ENCODE data around the gene GBF1.

Gene GBF1

GRCh38 chr10:102309916-102310315 is 64.6 kb downstream of the GBF1 start:
- DNase-seq = no peak

DNA sequence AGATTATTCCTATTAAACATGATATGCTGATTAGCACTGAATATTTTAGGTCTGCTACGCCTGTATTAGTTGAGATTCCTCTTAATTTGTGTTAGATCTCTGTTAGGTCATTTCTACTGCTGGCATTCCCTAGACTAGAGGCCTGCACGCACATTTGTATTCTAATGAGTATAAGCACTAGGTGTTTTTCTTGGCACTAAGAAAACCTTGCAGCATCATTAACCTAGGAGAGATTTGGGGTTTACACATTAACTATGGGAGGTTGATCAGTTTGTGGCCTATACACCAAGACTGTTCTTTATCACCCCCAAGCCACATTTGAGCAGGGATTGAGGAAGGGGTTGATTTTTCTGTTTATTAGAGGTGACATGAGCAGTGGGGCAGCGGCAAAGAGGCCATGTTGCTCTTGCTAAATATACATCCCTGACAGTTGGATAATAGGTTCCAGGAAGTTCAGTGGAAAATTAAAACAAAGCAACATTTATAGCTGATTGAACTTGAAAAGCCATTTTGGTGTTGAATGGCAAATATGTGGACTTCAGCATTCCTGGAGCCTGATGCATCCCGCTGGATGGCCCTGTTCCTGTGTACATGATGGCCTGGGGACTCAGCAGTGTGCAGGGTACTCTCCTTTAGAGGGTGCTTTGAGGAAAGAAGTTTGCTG is 65.2 kb downstream of the GBF1 start:
- no peak for DNase-seq

DNA sequence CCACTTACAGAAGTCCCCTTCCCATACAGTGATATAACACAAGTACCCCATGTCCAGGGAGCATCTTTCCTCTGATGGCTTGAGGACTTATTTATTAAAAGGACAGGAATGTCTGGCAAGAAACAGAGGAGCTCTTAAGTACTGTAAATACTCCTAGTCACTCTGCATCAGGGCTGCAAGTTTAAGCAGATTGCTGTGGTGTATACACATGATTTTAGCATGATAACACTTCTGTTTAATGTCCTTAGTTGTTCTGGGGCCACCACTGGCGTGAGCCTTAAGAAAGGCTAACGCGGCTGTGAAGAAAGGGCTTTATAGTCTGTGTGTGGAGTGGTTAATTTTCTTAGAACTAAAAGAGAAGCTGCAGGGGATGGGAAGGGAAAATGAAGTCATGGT is 65.7 kb downstream of the GBF1 start:
- DNase-seq = no peak

- DNase-seq = no peak
These were observed 67.4 kb downstream of the GBF1 start for GRCh38 chr10:102312683-102313082.

- DNase-seq = no peak
These were observed 68.0 kb downstream of the GBF1 start for GRCh38 chr10:102313221-102313896.

DNA sequence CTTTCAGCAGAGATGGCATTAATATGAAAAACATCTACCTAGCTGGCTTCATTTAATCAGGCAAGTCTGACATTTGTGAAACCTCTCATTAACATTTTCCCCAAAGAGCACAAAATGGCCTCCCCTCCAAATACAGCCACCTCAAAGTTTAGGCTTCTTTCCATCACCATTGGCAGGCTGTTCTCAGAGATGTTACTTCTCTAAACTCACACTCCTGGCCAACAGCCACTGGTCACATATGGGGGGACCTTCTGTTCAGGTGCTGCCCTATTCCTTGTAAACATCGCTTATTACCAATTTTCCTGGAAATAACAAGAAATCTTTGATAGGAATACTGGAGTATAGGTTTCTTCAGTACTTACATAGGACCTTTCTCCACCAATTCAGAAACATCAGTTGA is 69.5 kb downstream of the GBF1 start:
- no peak for DNase-seq

- no peak for DNase-seq
These were observed 71.1 kb downstream of the GBF1 start for GRCh38 chr10:102316421-102316820.

DNA sequence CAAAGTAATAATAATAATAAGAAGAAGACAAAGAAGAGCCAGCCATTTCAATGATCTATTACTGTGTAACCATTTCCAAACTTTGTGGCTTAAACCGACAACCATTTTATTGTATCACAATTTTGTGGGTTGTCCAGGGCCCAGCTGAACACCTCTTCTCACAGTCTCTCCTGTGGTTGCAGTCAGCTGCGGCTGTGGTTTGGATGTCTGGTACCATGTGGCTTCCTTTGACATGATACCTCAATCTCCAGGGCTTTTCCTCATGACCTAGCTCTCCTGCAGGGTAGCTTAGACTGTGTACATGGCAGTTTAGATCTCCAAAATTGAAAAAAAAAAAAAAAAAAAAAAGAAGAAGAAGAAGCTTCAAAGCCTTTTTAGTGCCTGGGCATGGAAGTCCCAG is 77.6 kb downstream of the GBF1 start:
- DNase-seq = no peak

GRCh38 chr10:102324061-102324460 is 78.7 kb downstream of the GBF1 start:
- no peak for DNase-seq

DNA sequence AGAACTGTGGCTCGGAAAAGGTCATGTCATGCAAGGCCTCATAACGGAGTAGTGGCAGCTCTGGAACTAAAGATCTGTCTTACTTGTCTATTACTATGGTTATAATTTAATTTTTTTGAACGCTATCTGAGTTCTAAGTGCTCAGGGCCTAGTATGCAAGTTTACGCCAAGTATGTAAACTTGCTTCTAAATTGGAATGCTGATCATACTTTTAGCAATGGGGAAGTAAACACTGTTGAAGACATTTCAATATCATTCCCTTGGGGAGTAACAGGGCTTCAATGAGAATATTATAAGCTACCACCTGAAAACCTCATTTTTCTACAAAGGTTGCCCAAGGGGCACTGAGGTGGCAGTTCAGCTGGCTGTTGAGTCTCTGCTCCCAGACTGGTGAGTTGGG is 80.7 kb downstream of the GBF1 start:
- DNase-seq = no peak

GRCh38 chr10:102327002-102327401 is 81.7 kb downstream of the GBF1 start:
- no peak for DNase-seq

- no peak for DNase-seq
These were observed 82.3 kb downstream of the GBF1 start for GRCh38 chr10:102327641-102328040.

- DNase-seq = no peak
These were observed 87.4 kb downstream of the GBF1 start for GRCh38 chr10:102332772-102333171.

GRCh38 chr10:102334101-102334500 is 88.8 kb downstream of the GBF1 start:
- DNase-seq = peak; percentile 34 to 71

GRCh38 chr10:102335184-102335583 is 89.9 kb downstream of the GBF1 start:
- peak; percentile 23 to 45 for DNase-seq

GRCh38 chr10:102341038-102341688 is 95.8 kb downstream of the GBF1 start:
- DNase-seq = no peak

GRCh38 chr10:102342458-102342857 is 97.1 kb downstream of the GBF1 start:
- DNase-seq = no peak

DNA sequence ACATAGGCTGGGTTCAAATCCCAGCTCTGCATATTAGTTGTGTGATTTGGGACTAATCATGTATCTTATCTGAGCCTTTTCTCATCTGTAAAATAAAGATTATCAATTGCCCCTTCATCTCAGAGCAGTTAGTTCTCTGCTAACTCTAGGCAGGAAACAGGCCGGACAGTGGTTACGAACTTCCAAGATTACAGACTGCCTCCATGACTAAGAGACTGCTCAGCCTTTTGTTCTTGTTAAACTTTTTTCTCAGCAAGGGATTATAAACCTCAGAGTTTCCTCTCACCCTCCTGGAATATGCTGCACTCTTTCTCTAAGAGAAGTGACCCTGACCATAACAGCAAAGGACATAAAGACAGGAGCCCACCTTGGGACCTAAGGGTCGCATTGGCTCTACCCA is 97.6 kb downstream of the GBF1 start:
- DNase-seq = no peak

DNA sequence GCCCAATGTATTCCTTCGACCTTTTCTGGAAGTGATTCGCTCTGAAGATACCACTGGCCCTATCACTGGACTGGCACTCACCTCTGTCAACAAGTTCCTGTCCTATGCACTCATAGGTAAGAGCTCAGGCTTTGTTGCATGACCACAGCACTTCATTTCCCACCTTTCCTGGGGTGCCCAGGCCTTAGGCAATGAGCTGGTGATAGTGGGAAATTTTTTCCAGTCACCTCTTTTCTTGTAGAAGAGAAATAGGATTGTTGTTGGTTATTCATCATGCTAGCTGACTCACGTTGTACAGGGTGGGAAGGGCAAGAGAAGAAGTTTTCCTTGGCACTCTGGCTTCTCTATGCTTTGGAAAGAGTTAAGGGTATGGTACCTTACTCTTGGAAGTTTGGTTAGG is 98.7 kb downstream of the GBF1 start:
- DNase-seq = no peak

- no peak for DNase-seq
These were observed 102.0 kb downstream of the GBF1 start for GRCh38 chr10:102347236-102347828.

GRCh38 chr10:102352066-102352715 is 106.9 kb downstream of the GBF1 start:
- DNase-seq = peak in 1 of 2 experiments; percentile 6

GRCh38 chr10:102354451-102354850 is 109.1 kb downstream of the GBF1 start:
- DNase-seq = no peak

GRCh38 chr10:102358712-102359382 is 113.5 kb downstream of the GBF1 start:
- no peak for DNase-seq

Measured in cerebellar nuclear complex (tissue), 1 donor.